ENCODE results near the gene IRF8. TPM values are rescaled to one million over a fixed set of nuclear protein-coding genes. Genes with fewer than 3 reads are reported as not detected.
"Not testable (repeated sequence)": the region's sequence is repeated elsewhere in the genome, so short reads cannot be mapped to it uniquely, and the experiment has no call there.

IRF8 gene
- polyA plus RNA-seq, 12 donors, result 3.8 to 30.9 (median 5.8) TPM; not detected in 1

DNA sequence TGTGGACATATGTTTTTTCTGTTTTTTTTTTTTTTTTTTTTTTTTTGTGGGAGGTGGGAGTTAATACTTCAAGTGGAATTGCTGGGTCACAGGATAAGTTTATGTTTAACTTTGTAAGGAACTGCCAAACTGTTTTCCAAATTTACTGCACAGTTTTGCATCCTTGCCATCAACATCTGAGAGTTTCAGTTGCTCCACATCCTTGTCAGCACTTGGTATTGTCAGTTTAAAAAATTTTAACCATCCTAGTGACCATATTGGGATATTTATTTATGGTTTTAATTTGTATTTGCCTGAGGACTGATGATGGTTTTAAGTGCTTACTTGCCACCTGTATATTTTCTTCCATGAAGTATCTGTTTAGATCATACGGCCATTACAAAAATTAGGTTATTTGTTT, 34.0 kb upstream of the IRF8 start:
- no peak for DNase-seq

- no peak for DNase-seq
Observed at GRCh38 chr16:85867189-85867588, 31.8 kb upstream of the IRF8 start.

- no peak for DNase-seq
Observed at GRCh38 chr16:85868495-85868894, 30.5 kb upstream of the IRF8 start.

DNA sequence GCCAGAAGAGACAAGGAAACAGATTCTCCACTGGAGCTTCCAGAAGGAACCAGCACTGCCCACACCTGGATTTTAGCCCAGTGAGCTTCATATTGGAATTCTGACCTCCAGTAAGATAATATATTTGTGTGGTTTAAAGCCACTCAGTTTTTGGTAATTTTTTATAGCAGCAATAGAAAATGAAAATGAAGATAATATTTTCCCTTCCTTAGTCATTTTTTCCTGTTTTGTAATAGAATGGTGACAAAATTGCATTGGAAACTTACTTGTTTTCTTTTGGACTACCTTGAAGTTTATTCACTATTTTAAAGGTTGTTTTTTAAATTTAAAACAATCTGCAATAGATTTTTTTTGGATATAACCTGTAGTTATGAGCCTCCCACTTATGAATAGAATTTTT, 29.8 kb upstream of the IRF8 start:
- DNase-seq, result no peak

DNA sequence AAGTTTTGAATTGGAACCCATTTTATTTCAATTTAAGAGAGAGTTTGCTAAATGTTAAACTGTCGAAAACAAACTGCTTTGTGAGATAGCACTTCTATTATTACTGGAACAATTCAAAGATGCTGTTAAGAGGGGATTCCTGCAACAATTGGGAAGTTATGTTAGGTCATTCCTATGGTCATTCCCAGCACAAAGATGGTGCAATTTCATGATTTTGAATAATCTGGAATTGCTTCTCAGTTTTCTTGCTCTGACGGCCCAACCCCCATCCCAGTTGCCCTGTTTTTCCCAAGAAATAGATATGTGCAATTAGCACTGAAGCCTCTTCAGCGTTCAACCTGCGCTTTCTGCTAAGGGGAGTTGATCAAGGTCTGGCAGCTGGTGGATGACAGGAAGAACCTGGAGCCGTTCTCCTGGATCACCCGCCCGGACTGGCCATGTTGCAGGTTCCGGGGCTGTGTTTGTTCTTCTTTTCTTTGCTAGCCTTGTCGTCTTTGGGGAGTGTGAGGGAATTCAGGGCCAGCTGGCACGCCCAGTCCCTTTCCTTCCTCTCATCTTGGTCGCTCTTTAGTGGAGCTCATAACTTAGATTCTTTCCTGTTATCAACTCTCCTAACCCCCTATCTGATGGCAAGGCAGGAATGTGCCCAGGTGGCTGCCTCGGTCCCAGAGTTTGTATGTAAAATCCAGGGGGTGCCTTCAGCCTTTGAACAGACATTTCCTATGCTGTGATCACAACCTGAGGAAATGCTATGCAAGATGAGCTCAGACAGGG, 29.0 kb upstream of the IRF8 start:
- no peak for DNase-seq

DNA sequence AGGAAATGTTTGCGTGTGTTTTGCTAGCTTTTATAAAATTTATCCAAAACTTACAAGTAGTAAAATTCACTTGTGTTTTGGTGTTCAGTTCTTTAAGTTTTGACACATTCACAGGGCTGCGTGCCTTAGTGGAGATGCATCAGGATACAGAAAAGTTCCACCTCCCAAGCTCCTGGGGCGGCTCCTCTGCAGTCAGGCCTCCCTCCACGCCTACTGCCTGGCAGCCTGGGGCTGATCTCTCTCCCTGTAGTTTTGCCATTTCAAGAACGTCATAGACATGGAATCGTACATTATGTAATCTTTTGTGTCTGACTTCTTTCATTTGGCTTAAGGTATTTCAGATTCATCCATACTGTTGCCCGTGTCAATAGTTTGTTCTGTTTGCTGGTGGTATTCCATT, 27.2 kb upstream of the IRF8 start:
- no peak for DNase-seq

- no peak for DNase-seq
Observed at GRCh38 chr16:85872734-85873133, 26.2 kb upstream of the IRF8 start.

DNA sequence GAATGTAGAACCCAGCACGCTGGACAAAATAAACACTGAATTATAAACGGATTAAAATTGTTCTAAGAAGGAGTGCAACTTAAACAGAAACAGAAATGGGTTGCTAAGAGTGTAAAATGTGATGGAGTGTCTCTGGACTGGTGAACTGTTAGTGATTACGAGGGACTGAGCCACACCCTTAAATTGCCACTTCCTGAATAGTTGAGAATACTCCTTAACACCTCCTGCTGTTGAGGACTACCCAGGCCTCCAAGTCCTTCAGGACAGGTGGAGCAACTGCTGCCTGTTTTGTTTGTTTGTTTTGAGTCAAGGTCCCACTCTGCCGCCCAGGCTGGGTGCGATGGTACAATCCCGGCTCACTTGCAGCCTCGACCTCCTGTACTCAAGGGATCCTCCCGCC, 25.8 kb upstream of the IRF8 start:
- DNase-seq, result no peak

GRCh38 chr16:85874031-85874430, 24.9 kb upstream of the IRF8 start:
- not testable (repeated sequence) for DNase-seq

DNA sequence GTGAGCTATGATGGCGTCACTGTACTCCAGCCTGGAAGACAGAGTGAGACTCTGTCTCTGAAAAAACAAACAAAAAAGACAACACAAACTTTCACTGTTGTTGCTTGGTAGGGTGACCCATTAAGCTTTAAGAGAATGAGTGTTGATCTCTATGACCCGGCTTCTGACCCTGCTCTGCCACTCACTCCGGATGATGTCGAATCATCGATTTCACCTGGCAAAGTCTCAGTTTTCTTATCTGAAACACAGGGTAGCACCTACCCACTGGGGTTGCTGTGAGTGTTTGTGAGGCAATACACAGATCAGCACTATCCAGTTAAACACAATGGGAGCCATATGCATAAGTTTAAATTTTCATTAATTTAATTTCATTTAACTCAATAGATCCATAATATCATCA, 20.6 kb upstream of the IRF8 start:
- DNase-seq, result no peak

DNA sequence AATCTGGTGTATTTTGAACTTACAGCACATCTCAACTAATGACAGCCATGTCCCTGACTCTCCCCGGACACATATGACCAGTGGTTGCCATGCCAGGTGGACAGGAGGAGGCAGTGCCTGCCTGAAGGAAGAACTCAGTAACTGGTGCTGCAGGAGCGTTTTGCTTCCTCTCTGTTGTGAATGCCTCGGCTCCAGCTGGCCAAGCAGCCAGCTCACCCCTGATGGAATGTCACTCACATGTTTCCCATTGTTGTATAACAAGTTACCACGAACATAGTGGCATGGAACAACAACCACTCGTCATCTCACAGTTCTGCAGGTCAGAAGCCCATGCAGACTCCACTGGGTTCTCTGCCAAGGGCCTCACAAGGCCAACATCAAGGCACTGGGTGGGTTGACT, 20.1 kb upstream of the IRF8 start:
- DNase-seq, result no peak

DNA sequence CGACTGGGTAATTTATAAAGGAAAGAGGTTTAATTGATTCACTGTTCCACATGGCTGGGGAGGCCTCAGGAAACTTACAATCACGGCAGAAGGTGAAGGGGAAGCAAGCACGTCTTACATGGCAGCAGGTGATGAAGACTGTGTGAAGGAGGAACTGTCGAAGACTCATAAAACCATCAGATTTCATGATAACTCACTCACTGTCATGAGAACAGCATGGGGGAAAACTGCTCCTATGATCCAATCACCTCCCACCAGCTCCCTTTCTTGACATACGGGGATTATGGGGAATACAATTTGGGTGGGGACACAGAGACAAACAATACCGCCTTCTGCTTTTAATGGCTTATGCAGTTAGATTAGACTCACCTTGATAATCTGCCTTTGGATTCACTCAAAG, 19.4 kb upstream of the IRF8 start:
- DNase-seq, result no peak

DNA sequence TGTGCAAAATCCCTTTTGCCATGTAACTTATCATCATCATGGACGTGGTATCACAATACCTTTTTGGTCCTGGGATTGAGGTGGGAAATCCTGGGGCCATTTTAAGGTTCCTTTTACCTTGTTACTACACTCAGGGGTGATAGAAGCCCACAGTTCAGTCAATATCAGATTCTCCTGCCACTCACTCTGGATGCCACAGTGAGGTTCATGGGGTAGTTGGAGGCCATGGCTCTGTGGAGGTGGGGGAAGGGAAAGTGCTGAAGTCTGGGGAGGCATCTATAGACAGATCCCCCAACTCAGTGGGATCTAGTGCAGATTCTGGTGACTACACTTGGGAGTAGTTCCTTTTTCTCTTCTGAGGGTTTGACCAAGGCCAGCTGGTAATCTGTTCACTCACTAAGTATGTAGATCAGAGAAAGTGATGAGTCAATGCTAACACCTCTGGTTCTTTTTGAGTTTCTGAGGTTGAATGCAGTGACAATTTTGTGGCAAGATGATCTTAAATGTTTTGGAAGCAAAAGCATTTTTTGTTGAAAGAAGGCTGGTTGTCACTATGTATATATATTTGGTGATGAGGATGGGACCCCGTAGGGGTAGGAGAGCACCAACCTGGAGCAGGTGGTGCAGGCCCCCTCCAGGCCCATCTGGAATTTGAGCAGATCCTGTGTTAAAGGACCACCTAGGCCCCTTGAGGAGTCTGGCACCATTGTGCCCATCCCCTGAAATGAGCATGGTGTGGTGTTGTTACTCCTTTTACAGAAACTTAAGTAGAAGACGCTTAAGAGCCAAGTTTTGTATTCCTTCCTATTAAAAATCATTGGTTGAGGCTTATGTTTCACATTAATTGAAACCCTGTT, 18.8 kb upstream of the IRF8 start:
- no peak for DNase-seq

DNA sequence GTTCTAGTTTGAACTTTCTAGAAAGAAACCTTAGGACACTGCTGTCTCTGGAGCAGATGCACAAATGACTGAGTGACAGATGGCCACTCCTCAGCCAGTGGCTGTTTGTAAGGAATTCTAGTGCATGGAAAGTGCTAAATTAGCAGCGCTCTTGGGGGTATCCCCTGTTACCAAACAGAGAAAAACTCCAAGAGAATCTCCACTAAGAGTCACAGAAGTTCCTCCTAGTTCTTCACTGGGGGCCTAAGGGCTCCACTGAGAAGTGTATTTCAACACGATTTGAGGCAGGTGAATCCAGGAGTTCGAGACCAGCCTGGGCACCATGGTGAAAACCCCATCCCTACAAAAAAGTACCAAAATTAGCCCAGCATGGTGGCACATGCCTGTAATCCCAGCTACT, 18.1 kb upstream of the IRF8 start:
- no peak for DNase-seq

GRCh38 chr16:85881436-85881835, 17.5 kb upstream of the IRF8 start:
- DNase-seq, result no peak

GRCh38 chr16:85882181-85882810, 16.7 kb upstream of the IRF8 start:
- DNase-seq, result no peak

GRCh38 chr16:85883813-85884212, 15.1 kb upstream of the IRF8 start:
- no peak for DNase-seq

DNA sequence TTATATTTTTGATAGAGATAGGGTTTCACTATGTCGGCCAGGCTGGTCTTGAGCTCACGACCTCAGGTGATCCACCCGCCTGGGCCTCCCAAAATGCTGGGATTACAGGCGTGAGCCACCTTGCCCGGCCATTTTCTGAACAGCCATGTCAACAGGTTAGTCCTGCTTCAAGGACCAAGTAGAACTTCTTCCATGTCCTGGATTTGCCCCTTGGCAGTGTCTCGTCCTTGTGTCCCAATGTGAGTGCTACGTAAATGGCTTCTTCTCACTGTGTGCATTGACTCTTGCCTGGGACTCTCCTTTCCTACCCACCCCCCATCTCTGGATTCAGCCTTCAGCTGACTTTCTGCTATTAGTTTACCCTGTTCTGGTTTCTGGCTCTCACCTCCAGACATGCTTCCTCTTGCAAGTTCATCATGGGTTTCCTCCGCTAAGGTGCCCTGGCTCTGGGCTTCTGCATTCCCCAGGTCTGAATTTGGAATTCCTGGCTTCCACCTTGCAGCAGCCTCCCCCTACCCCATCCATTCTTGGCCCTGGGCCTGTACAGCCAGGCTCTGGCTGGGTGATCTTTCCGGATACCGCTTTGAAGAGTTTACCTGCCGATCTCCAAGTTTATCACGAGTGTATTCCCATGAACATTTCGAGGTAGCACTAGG, 14.0 kb upstream of the IRF8 start:
- DNase-seq, result no peak

- no peak for DNase-seq
Observed at GRCh38 chr16:85885537-85885936, 13.4 kb upstream of the IRF8 start.

- no peak for DNase-seq
Observed at GRCh38 chr16:85888405-85889331, 10.3 kb upstream of the IRF8 start.
